ENCODE measurements around the gene C3orf52.

C3orf52 gene

GRCh38 chr3:112138219-112138969 is 52.2 kb downstream of the C3orf52 start:
- no peak for DNase-seq

- DNase-seq = no peak
Observed at GRCh38 chr3:112140584-112140983, 54.4 kb downstream of the C3orf52 start.

DNA sequence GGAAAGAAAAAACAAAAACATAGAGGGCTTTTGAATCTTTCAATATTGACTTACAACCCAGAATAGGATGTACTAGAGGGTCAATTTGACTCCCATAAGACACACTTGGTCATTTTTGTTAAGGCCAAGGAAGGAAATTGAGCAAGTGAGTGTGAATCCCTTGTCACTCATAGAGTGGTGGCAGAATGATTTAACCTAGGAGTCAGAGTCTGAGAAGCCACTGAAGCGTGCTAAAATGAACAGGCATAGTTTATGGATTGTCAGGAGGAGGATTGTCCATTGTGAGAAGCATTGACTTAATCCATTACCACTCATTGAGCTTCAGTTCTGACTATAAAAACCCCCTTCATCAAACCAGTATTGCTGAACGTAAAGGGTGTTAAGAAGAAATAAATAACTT is 55.1 kb downstream of the C3orf52 start:
- DNase-seq = no peak

- no peak for DNase-seq
Observed at GRCh38 chr3:112143251-112143650, 57.1 kb downstream of the C3orf52 start.

- DNase-seq = no peak
Observed at GRCh38 chr3:112143689-112144088, 57.5 kb downstream of the C3orf52 start.

GRCh38 chr3:112149136-112149535 is 62.9 kb downstream of the C3orf52 start:
- no peak for DNase-seq

- DNase-seq = no peak
Observed at GRCh38 chr3:112167758-112168157, 81.6 kb downstream of the C3orf52 start.
